SK-N-SH (cell line): ENCODE results near the gene PHYH.

Experiments used
- ELF1 ChIP-seq: IDR thresholded peaks from 2 replicates; pipeline ENCODE4 v1.4.0; 2012
- EP300 ChIP-seq, 2 experiments: IDR thresholded peaks; 2 replicates each; pipeline versions ENCODE4 v1.4.0 to v1.6.1; 2012; ENCODE audit warnings: borderline replicate concordance in 1 of 2, low read depth in 1 of 2, low read length in 1 of 2
- FOXM1 ChIP-seq: IDR thresholded peaks from 2 replicates; pipeline ENCODE4 v1.4.0; 2012; ENCODE audit warnings: low read depth, mild to moderate bottlenecking
- TAF1 ChIP-seq: IDR thresholded peaks from 2 replicates; pipeline ENCODE4 v1.6.1; 2012; ENCODE audit warnings: low read depth, mild to moderate bottlenecking, low read length, moderate library complexity, borderline replicate concordance
- TF ChIP-seq, protein P1 (sequence below): fragments of 200-600 bp; sonication (generic); IDR thresholded peaks from 2 replicates; pipeline ENCODE4 v1.6.1; 2017; ENCODE audit warnings: antibody characterized with exemption, mild to moderate bottlenecking, moderate library complexity
- TF ChIP-seq, protein P2 (sequence below): IDR thresholded peaks from 2 replicates; pipeline ENCODE4 v1.6.1; 2012; ENCODE audit warnings: mild to moderate bottlenecking, low read depth, low read length, moderate library complexity

DNA sequence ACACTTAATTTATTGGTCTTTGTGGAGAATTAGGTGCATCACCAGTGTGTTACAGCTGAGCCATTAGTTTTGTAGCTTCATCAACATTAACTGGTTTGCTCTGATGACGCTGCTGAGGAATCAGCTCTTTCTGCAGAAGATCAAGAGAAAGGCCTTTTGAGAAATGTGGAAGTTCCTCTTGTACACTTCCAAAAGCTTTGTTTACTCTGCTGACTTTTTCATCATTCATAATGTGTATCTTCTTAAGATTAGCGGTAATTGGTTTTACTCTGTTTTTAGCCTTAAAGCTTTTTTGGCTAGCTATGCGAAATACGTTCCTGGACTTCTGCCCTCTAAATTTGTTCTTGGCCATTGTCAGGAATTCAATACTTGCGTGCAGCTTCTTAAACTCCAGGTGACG, 8.2 kb upstream of the PHYH start:
- TF ChIP-seq, protein P1, sequence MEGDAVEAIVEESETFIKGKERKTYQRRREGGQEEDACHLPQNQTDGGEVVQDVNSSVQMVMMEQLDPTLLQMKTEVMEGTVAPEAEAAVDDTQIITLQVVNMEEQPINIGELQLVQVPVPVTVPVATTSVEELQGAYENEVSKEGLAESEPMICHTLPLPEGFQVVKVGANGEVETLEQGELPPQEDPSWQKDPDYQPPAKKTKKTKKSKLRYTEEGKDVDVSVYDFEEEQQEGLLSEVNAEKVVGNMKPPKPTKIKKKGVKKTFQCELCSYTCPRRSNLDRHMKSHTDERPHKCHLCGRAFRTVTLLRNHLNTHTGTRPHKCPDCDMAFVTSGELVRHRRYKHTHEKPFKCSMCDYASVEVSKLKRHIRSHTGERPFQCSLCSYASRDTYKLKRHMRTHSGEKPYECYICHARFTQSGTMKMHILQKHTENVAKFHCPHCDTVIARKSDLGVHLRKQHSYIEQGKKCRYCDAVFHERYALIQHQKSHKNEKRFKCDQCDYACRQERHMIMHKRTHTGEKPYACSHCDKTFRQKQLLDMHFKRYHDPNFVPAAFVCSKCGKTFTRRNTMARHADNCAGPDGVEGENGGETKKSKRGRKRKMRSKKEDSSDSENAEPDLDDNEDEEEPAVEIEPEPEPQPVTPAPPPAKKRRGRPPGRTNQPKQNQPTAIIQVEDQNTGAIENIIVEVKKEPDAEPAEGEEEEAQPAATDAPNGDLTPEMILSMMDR: no peak
- TF ChIP-seq FOXM1 (no peak), ELF1 (no peak), TAF1 (no peak), EP300 (IDR thresholded peaks at IDR 0.05; ENCODE audit: borderline replicate concordance in 1 of 2, low read depth in 1 of 2, low read length in 1 of 2) (no peak)
- TF ChIP-seq, protein P2, sequence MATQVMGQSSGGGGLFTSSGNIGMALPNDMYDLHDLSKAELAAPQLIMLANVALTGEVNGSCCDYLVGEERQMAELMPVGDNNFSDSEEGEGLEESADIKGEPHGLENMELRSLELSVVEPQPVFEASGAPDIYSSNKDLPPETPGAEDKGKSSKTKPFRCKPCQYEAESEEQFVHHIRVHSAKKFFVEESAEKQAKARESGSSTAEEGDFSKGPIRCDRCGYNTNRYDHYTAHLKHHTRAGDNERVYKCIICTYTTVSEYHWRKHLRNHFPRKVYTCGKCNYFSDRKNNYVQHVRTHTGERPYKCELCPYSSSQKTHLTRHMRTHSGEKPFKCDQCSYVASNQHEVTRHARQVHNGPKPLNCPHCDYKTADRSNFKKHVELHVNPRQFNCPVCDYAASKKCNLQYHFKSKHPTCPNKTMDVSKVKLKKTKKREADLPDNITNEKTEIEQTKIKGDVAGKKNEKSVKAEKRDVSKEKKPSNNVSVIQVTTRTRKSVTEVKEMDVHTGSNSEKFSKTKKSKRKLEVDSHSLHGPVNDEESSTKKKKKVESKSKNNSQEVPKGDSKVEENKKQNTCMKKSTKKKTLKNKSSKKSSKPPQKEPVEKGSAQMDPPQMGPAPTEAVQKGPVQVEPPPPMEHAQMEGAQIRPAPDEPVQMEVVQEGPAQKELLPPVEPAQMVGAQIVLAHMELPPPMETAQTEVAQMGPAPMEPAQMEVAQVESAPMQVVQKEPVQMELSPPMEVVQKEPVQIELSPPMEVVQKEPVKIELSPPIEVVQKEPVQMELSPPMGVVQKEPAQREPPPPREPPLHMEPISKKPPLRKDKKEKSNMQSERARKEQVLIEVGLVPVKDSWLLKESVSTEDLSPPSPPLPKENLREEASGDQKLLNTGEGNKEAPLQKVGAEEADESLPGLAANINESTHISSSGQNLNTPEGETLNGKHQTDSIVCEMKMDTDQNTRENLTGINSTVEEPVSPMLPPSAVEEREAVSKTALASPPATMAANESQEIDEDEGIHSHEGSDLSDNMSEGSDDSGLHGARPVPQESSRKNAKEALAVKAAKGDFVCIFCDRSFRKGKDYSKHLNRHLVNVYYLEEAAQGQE: no peak
